GM20000 (cell line): ENCODE measurements around the gene BRIP1.

Experiments used
- DNase-seq: peaks from one replicate; pipeline ENCODE4 v3.0.0; 2012; ENCODE audit warnings: low spot score
- TF ChIP-seq, protein P1 (sequence below): IDR thresholded peaks from 2 replicates; pipeline ENCODE4 v1.5.1; 2012; ENCODE audit warnings: mild to moderate bottlenecking, control low read depth; ENCODE audit errors: extremely low read depth, missing control alignments

BRIP1 gene

DNA sequence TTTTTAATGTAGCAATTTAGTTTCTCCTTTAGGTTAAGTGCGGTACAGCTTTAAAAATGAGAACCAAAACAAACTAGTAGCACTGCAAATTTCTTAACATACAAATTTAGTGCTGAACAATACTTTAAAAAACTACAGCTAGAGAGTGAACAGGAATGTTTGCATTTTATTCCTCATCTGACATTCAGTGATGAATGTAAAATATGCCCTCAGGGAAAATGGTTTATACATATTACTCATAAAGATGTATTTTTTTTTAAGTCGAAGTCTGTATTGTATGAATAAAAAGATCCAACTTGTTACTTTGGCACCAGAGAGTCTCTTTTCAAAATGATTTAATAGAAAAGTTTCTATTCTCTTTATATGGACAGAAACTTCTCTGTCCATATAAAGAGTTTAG is 96.8 kb downstream of the BRIP1 start:
- DNase-seq: no peak
- TF ChIP-seq, protein P1, sequence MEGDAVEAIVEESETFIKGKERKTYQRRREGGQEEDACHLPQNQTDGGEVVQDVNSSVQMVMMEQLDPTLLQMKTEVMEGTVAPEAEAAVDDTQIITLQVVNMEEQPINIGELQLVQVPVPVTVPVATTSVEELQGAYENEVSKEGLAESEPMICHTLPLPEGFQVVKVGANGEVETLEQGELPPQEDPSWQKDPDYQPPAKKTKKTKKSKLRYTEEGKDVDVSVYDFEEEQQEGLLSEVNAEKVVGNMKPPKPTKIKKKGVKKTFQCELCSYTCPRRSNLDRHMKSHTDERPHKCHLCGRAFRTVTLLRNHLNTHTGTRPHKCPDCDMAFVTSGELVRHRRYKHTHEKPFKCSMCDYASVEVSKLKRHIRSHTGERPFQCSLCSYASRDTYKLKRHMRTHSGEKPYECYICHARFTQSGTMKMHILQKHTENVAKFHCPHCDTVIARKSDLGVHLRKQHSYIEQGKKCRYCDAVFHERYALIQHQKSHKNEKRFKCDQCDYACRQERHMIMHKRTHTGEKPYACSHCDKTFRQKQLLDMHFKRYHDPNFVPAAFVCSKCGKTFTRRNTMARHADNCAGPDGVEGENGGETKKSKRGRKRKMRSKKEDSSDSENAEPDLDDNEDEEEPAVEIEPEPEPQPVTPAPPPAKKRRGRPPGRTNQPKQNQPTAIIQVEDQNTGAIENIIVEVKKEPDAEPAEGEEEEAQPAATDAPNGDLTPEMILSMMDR: no peak

DNA sequence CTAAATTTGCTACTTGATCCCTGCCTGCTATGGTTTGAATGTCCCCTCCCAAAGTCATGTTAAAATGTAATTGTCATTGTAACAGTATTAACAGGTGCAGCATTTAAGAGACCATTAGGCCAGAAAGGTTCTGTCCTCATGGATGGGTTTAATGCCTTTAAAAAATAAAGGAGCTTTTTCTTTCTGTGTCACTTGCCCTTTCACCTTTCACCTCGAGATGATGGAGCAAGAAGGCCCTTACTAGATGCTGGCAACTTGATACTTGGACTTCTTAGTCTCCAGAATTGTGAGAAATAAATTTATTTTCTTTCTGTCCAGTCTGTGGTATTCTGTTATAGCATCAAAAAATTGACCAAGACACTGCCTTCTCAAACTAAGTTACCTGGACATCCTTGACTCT is 98.5 kb downstream of the BRIP1 start:
- TF ChIP-seq, protein P1: no peak
- no peak for DNase-seq

DNA sequence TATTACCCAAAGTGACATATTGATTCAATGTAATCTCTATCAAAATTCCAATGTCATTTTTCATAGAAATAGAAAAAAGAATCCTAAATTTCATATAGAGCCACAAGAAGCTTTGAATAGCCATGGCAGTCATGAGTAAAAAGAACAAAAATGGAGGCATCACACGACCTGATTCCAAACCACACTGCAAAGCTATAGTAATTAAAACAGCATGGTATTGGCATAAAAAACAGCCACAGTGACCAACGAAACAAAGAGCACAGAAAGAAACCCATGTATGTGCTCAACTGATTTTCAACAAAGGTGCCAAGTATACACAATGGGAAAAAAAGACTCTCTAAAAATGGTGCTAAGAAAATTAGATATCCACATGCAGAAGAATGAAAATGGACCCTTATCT is 101.5 kb downstream of the BRIP1 start:
- TF ChIP-seq, protein P1: no peak
- DNase-seq: no peak

DNA sequence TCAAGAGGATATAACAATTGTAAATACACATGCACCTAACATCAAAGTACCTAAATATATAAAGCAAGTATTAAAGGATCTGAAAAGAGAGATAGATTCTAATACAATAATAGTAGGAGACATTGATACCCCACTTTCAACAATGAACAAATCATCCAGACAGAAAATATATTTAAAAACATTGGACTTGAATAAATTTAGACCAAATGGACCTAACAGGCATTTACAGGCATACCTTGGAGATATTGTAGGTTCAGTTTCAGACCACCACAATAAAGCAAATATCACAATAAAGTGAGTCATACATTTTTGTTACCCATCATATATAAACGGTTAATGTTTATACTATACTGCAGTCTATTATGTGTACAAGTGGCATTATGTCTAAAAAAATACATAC is 104.0 kb downstream of the BRIP1 start:
- TF ChIP-seq, protein P1: no peak
- no peak for DNase-seq

DNA sequence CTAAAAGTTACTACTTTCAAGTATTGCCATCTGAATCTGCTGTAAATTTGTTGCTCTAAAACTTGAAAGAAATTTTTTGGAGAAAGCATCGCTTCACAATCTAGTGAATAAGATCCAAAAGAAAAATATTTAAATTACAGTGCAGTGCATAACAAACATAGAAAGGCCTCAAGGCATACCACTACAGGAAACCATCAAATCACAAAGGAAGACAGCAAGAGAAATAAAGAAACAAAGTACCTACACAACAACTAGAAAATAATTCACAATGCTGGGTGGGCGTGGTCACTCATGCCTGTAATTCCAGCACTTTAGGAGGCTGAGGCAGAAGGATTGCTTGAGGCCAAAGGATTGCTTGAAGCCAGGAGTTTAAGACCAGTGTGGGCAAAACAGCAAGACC is 104.9 kb downstream of the BRIP1 start:
- TF ChIP-seq, protein P1: no peak
- no peak for DNase-seq

DNA sequence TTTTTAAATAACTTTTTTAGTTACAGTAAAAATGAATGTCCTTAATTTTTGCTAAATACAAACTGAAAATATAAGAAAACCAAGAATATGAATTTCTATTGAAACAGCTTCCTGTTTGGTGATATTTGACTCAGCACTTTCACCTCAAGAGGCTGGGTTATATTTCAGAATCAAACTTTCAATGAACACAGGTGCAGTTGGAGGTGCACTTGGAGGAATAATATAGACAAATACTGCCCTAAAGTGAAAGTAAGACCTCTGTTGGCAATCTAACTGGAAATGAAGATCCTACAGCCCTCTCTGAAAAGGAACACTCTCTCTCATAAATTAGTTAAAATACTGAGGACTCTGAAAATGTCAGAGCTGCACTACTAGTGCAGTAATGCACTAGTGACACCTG is 106.2 kb downstream of the BRIP1 start:
- DNase-seq: peak; percentile 22
- TF ChIP-seq, protein P1: no peak

DNA sequence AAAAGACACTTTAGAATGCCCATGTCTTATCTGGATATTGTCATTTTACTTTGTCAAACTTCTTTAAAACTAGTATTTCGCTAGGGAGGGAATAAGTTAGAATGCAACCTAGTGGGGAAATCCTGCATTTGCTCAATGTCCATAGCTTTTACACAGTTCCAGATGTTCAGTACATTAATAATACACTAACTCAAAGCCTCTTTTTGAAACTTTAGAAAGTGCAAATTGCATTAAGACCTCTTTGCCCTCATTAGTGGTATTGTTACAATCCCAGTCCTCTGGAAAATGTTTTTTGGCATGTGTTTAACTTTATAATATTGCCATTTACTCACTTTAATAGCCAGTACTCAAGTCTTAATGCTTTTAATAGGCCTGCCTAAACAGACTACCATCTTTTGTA is 106.8 kb downstream of the BRIP1 start:
- TF ChIP-seq, protein P1: no peak
- no peak for DNase-seq
